Hepatocyte (in vitro differentiated cells): Measurements from ENCODE around the gene LGALS12.

Source experiments
- CTCF ChIP-seq: fragments of 200-600 bp; sonication (generic); IDR thresholded peaks from 2 replicates; pipeline ENCODE4 v1.5.1; 2016; ENCODE audit warnings: antibody characterized with exemption, mild to moderate bottlenecking; ENCODE audit not compliant: poor library complexity
- EZH2 ChIP-seq: fragments of 200-600 bp; sonication (generic); IDR thresholded peaks from 2 replicates; pipeline ENCODE4 v1.6.1; 2016; ENCODE audit warnings: antibody characterized with exemption, mild to moderate bottlenecking, borderline replicate concordance
- EZH2phosphoT487 ChIP-seq: fragments of 200-600 bp; sonication (generic); IDR thresholded peaks from one replicate; pipeline ENCODE4 v1.6.1; 2018; ENCODE audit warnings: antibody characterized with exemption, mild to moderate bottlenecking, low read depth, moderate library complexity; ENCODE audit not compliant: unreplicated experiment, severe bottlenecking

DNA sequence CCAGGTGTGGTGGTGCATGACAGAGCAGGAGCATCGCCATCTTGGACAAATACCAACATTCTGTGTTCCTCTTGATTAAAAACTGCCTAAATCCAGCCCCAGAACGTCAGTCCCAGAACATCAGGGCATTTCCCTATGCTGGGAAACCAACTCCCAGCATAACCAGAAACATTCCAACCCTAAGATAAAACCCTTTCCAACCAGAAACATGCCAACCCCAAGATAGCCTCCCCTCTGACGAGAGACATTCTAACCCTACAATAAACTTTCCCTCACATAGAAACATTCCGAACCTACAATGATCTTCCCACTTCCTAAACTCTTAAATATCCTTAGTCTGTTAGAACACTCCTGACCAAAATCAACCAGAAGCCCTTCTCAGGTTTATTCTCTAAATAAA, 42.3 kb downstream of the LGALS12 start:
- no peak for TF ChIP-seq CTCF
- TF ChIP-seq EZH2, result no peak
- no peak for TF ChIP-seq EZH2phosphoT487
